HEK293 (cell line): ENCODE measurements around the gene CT45A6.
"Not testable (repeated sequence)": the region's sequence is repeated elsewhere in the genome, so short reads cannot be mapped to it uniquely, and the experiment has no call there.

ENCODE experiments used
- CTCF ChIA-PET: fragments of 350-600 bp; formaldehyde crosslinking; extraction: SDS; loops from one replicate; lab custom pipeline; 2021; ENCODE audit warnings: antibody characterized with exemption; lab: Yijun Ruan, JAX
- POLR2A ChIA-PET: fragments of 300-600 bp; formaldehyde crosslinking; extraction: SDS; loops from one replicate; lab custom pipeline; 2020; ENCODE audit warnings: antibody characterized with exemption, inconsistent platforms; lab: Yijun Ruan, JAX
- H3K27ac ChIP-seq: fragments of 200-500 bp; sonication (Bioruptor generic); 2 replicates; pipeline ENCODE4 v1.5.1; 2014; ENCODE audit warnings: low read depth, low read length, control low read depth, inconsistent platforms; ENCODE audit errors: extremely low read depth
- H3K36me3 ChIP-seq, 2 experiments: fragments of 200-500 bp in 1 of 2; sonication (Bioruptor generic) in 1 of 2; 1 replicate in 1 of 2; 2 replicates in 1 of 2; pipeline ENCODE4 v1.5.1; 2014 to 2017; ENCODE audit warnings: inconsistent platforms in 2 of 2, low read length in 2 of 2; ENCODE audit not compliant: control insufficient read depth in 2 of 2, insufficient read depth in 1 of 2
- H3K4me1 ChIP-seq: fragments of 200-500 bp; sonication (Bioruptor generic); 2 replicates; pipeline ENCODE4 v1.5.1; 2014; ENCODE audit warnings: mild to moderate bottlenecking, low read length, inconsistent platforms; ENCODE audit not compliant: control insufficient read depth, insufficient read depth
- H3K4me3 ChIP-seq: 2 replicates; pipeline ENCODE4 v1.5.1; 2011; ENCODE audit warnings: low read depth, mild to moderate bottlenecking, control low read depth, low read length, moderate library complexity
- H3K9me3 ChIP-seq: fragments of 200-500 bp; sonication (Bioruptor generic); 2 replicates; pipeline ENCODE4 v1.5.1; 2014; ENCODE audit warnings: low read depth, low read length, inconsistent platforms; ENCODE audit not compliant: control insufficient read depth, insufficient read depth
- ZNF146 ChIP-seq: fragments of 450-650 bp; formaldehyde crosslinking; IDR thresholded peaks from 2 replicates; pipeline ENCODE4 v1.5.1; 2016; ENCODE audit warnings: missing biosample characterization, missing genetic modification characterization
- ZNF280D ChIP-seq: fragments of 450-650 bp; formaldehyde crosslinking; IDR thresholded peaks from 2 replicates; pipeline ENCODE4 v1.5.1; 2016; ENCODE audit warnings: missing biosample characterization, missing genetic modification characterization

CT45A6 gene

GRCh38 chrX:135802687-135803086, at the start of gene CT45A6:
Gene CT45A6, minus strand, starts transcription at chrX:135802787. Its CDS starts 3,794 bp downstream, at chrX:135798993.
- H3K4me3 ChIP-seq, H3K36me3 ChIP-seq, POLR2A ChIA-PET, H3K9me3 ChIP-seq, H3K4me1 ChIP-seq, H3K27ac ChIP-seq, CTCF ChIA-PET: not testable (repeated sequence)

- CTCF ChIA-PET, POLR2A ChIA-PET: not testable (repeated sequence)
Measured at GRCh38 chrX:135837180-135837579, 34.6 kb upstream of the CT45A6 start, which contains the start of gene CT45A7. Gene CT45A7, minus strand, starts transcription at chrX:135837280. Its CDS starts 3,747 bp downstream, at chrX:135833533.

GRCh38 chrX:135819912-135820311, 17.3 kb upstream of the CT45A6 start, which contains the start of gene CT45A2:
Gene CT45A2, minus strand, starts transcription at chrX:135820012. Its CDS starts 3,747 bp downstream, at chrX:135816265.
- H3K4me1 ChIP-seq, H3K9me3 ChIP-seq, CTCF ChIA-PET, H3K4me3 ChIP-seq, POLR2A ChIA-PET, H3K27ac ChIP-seq, H3K36me3 ChIP-seq: not testable (repeated sequence)

More at GRCh38 chrX:135837180-135837579, 34.6 kb upstream of the CT45A6 start, which contains the start of gene CT45A7:
- H3K9me3 ChIP-seq, H3K4me3 ChIP-seq, H3K4me1 ChIP-seq, H3K36me3 ChIP-seq, H3K27ac ChIP-seq: not testable (repeated sequence)

GRCh38 chrX:135785403-135785802, 17.2 kb downstream of the CT45A6 start, which contains the start of gene CT45A5:
Gene CT45A5, minus strand, starts transcription at chrX:135785503. Its CDS starts 3,774 bp downstream, at chrX:135781729.
- POLR2A ChIA-PET, H3K4me1 ChIP-seq, H3K36me3 ChIP-seq, H3K27ac ChIP-seq, H3K4me3 ChIP-seq, H3K9me3 ChIP-seq, CTCF ChIA-PET: not testable (repeated sequence)

- CTCF ChIA-PET, H3K4me3 ChIP-seq: not testable (repeated sequence)
Measured at GRCh38 chrX:135768091-135768490, 34.5 kb downstream of the CT45A6 start, which contains the start of gene CT45A3. Gene CT45A3, minus strand, starts transcription at chrX:135768191. Its CDS starts 3,747 bp downstream, at chrX:135764444.

GRCh38 chrX:135744739-135745138, 57.8 kb downstream of the CT45A6 start:
- POLR2A ChIA-PET, H3K4me3 ChIP-seq, H3K36me3 ChIP-seq, H3K27ac ChIP-seq, H3K9me3 ChIP-seq, H3K4me1 ChIP-seq: not testable (repeated sequence)
- TF ChIP-seq ZNF146 (tag by site-specific recombination) (peak; percentile 95), ZNF280D (tag by site-specific recombination) (0 out of 2 replicates have a peak, but pooled peaks have one; percentile 28)
- CTCF ChIA-PET: interaction anchor here (0.5 to 0.7 kb wide), 2 partner anchors 76 to 121 kb away, joined by 3 to 4 read pairs; no protein-coding TSS in a partner anchor

More at GRCh38 chrX:135768091-135768490, 34.5 kb downstream of the CT45A6 start, which contains the start of gene CT45A3:
- H3K27ac ChIP-seq, POLR2A ChIA-PET, H3K36me3 ChIP-seq, H3K9me3 ChIP-seq, H3K4me1 ChIP-seq: not testable (repeated sequence)
